GM12875 (cell line): ENCODE measurements around the gene MICU2.

Experiments used
- H3K4me3 ChIP-seq: one replicate; pipeline ENCODE4 v1.5.1; 2011; ENCODE audit warnings: low read depth, low read length, control low read depth
- TF ChIP-seq, protein P1 (sequence below): IDR thresholded peaks from 2 replicates; pipeline ENCODE4 v1.5.1; 2011; ENCODE audit warnings: low read depth, mild to moderate bottlenecking, control low read depth, inconsistent platforms, low read length, moderate library complexity, borderline replicate concordance; ENCODE audit not compliant: insufficient read depth

The MICU2 gene

GRCh38 chr13:21603531-21604448, at the start of gene MICU2:
Gene MICU2, minus strand, starts transcription at chr13:21604170. Its CDS starts 22 bp downstream, at chr13:21604148.
- peak within 1 kb of the TSS; percentile 87 for H3K4me3 ChIP-seq
- TF ChIP-seq, protein P1, sequence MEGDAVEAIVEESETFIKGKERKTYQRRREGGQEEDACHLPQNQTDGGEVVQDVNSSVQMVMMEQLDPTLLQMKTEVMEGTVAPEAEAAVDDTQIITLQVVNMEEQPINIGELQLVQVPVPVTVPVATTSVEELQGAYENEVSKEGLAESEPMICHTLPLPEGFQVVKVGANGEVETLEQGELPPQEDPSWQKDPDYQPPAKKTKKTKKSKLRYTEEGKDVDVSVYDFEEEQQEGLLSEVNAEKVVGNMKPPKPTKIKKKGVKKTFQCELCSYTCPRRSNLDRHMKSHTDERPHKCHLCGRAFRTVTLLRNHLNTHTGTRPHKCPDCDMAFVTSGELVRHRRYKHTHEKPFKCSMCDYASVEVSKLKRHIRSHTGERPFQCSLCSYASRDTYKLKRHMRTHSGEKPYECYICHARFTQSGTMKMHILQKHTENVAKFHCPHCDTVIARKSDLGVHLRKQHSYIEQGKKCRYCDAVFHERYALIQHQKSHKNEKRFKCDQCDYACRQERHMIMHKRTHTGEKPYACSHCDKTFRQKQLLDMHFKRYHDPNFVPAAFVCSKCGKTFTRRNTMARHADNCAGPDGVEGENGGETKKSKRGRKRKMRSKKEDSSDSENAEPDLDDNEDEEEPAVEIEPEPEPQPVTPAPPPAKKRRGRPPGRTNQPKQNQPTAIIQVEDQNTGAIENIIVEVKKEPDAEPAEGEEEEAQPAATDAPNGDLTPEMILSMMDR, result no peak

- TF ChIP-seq, protein P1, result no peak
- H3K4me3 ChIP-seq, result no peak overlapping the region
Measured at GRCh38 chr13:21641629-21642028, 37.7 kb upstream of the MICU2 start.

GRCh38 chr13:21639561-21639960, 35.6 kb upstream of the MICU2 start:
- no peak overlapping the region for H3K4me3 ChIP-seq
- TF ChIP-seq, protein P1, result no peak

- TF ChIP-seq, protein P1, result 0 out of 2 replicates have a peak, but pooled peaks have one; percentile 31
- H3K4me3 ChIP-seq, result no peak overlapping the region
Measured at GRCh38 chr13:21638319-21639282, 34.6 kb upstream of the MICU2 start.

- no peak overlapping the region for H3K4me3 ChIP-seq
Measured at GRCh38 chr13:21637296-21637695, 33.3 kb upstream of the MICU2 start.

DNA sequence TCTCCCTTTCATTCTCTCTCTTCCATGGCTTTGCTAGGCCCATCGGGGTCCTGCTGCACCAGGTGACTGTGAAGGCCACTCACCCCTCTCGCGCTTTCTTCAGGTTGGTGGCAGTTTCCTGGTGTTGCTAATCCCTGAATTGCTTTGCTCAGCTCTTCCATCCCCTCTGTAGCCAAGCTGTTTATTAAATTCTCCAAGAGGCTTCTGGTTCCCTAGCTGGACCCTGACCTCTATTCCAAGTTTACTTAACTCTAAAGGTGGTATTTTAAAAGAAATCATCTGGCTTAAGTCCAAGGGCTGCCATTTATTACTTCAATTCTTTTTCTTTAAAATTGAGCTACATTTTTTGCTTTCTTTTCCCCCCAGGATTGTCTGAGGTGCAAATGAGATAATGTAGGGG, 32.7 kb upstream of the MICU2 start:
- no peak overlapping the region for H3K4me3 ChIP-seq
- TF ChIP-seq, protein P1, result no peak

More at GRCh38 chr13:21637296-21637695, 33.3 kb upstream of the MICU2 start:
- TF ChIP-seq, protein P1, result no peak
